H1 (cell line): ENCODE measurements around the gene ATP2A3. TPM values are rescaled to one million over a fixed set of nuclear protein-coding genes. Genes with fewer than 3 reads are reported as not detected.

ENCODE experiments used
- CTCF ChIA-PET: fragments of 300-600 bp; sonication (Branson Sonifier 250); formaldehyde crosslinking; loops from one replicate; lab custom pipeline; 2021; ENCODE audit not compliant: partially characterized antibody; lab: Charles Lee
- POLR2A ChIA-PET: fragments of 300-600 bp; sonication (Branson Sonifier 250); formaldehyde crosslinking; loops from one replicate; lab custom pipeline; 2021; ENCODE audit warnings: inconsistent platforms; ENCODE audit not compliant: partially characterized antibody; lab: Charles Lee
- DNase-seq, 2 experiments: peaks; one replicate each; pipeline versions ENCODE4 v3.0.0 to v3.0.0-alpha.2; 2010 to 2022; ENCODE audit warnings: low spot score in 2 of 2, low read depth in 1 of 2, mixed read lengths in 1 of 2
- FAIRE-seq: peaks from 2 replicates; lab custom pipeline; 2011; peaks lifted over from hg19 to GRCh38; lab: Jason Lieb, UNC
- H2AFZ ChIP-seq: 2 replicates; pipeline ENCODE4 v1.8.1; 2012; ENCODE audit warnings: low read length, inconsistent platforms
- H2AK5ac ChIP-seq: 2 replicates; pipeline ENCODE4 v1.6.1; 2013; ENCODE audit warnings: low read depth, low read length
- H2BK120ac ChIP-seq: replicated peaks from 2 replicates; pipeline ENCODE3; 2013; ENCODE audit warnings: low read depth, low read length, inconsistent platforms
- H2BK12ac ChIP-seq: 2 replicates; pipeline ENCODE4 v1.6.1; 2013; ENCODE audit warnings: low read depth, low read length
- H2BK15ac ChIP-seq: 2 replicates; pipeline ENCODE4 v1.6.1; 2013; ENCODE audit warnings: low read length
- H2BK20ac ChIP-seq: 2 replicates; pipeline ENCODE4 v1.6.1; 2013; ENCODE audit warnings: low read length
- H2BK5ac ChIP-seq: 2 replicates; pipeline ENCODE4 v1.6.1; 2013; ENCODE audit warnings: low read depth, low read length
- H3K14ac ChIP-seq: 2 replicates; pipeline ENCODE4 v1.6.1; 2013; ENCODE audit warnings: inconsistent platforms; ENCODE audit not compliant: insufficient read length
- H3K18ac ChIP-seq: 2 replicates; pipeline ENCODE4 v1.6.1; 2013; ENCODE audit warnings: low read length; ENCODE audit errors: extremely low read depth
- H3K23ac ChIP-seq: 2 replicates; pipeline ENCODE4 v1.6.1; 2013; ENCODE audit warnings: inconsistent platforms; ENCODE audit not compliant: insufficient read length
- H3K23me2 ChIP-seq: 2 replicates; pipeline ENCODE4 v1.6.1; 2013; ENCODE audit warnings: low read depth, low read length
- H3K27ac ChIP-seq: 2 replicates; pipeline ENCODE4 v1.6.1; 2011; ENCODE audit warnings: low read depth, low read length, inconsistent platforms
- H3K27me3 ChIP-seq, 4 experiments: replicated peaks in 1 of 4; 1 replicate in 1 of 4; 2 replicates in 3 of 4; pipeline versions ENCODE4 v1.6.1 to v1.8.1; 2011 to 2013; ENCODE audit warnings: low read length in 3 of 4, mild to moderate bottlenecking in 3 of 4, inconsistent platforms in 2 of 4, mixed read lengths in 2 of 4, moderate library complexity in 1 of 4; ENCODE audit not compliant: control insufficient read depth in 3 of 4, insufficient read depth in 3 of 4; ENCODE audit errors: extremely low read depth in 1 of 4
- H3K36me3 ChIP-seq, 4 experiments: 2 replicates each; pipeline versions ENCODE4 v1.6.1 to v1.8.1; 2011 to 2013; ENCODE audit warnings: mild to moderate bottlenecking in 4 of 4, low read length in 3 of 4, moderate library complexity in 2 of 4, control low read depth in 1 of 4, inconsistent platforms in 1 of 4; ENCODE audit not compliant: insufficient read depth in 4 of 4, control insufficient read depth in 2 of 4
- H3K4ac ChIP-seq: replicated peaks from 2 replicates; pipeline ENCODE3; 2013; ENCODE audit warnings: low read length, low read depth, mixed read lengths, inconsistent platforms; ENCODE audit not compliant: insufficient read length
- H3K4me1 ChIP-seq, 4 experiments: replicated peaks in 1 of 4; 1 replicate in 1 of 4; 2 replicates in 3 of 4; pipeline versions ENCODE4 v1.6.1 to v1.8.1; 2011 to 2013; ENCODE audit warnings: low read length in 3 of 4, inconsistent platforms in 2 of 4, mixed read lengths in 1 of 4; ENCODE audit not compliant: insufficient read depth in 4 of 4, control insufficient read depth in 3 of 4
- H3K4me2 ChIP-seq, 2 experiments: 2 replicates each; pipeline versions ENCODE4 v1.6.1 to v1.8.1; 2011 to 2013; ENCODE audit warnings: low read depth in 2 of 2, low read length in 2 of 2, control low read depth in 1 of 2, inconsistent platforms in 1 of 2, mild to moderate bottlenecking in 1 of 2; ENCODE audit not compliant: insufficient read depth in 1 of 2
- H3K4me3 ChIP-seq, 4 experiments: fragments of 200-600, 300-600 bp in 1 of 4; sonication (generic), shearing (Covaris generic), sonication (Bioruptor Twin) in 1 of 4; 2 replicates each; pipeline versions ENCODE4 v1.5.1 to v1.8.1; 2011 to 2016; ENCODE audit warnings: low read length in 4 of 4, low read depth in 3 of 4, control low read depth in 2 of 4, inconsistent platforms in 2 of 4, mild to moderate bottlenecking in 2 of 4, mixed read lengths in 1 of 4, moderate library complexity in 1 of 4; ENCODE audit not compliant: insufficient read depth in 2 of 4; ENCODE audit errors: extremely low read depth in 1 of 4
- H3K56ac ChIP-seq: replicated peaks from 2 replicates; pipeline ENCODE3; 2013; ENCODE audit warnings: low read depth, mild to moderate bottlenecking, mixed read lengths, low read length, inconsistent platforms; ENCODE audit not compliant: insufficient read length
- H3K79me1 ChIP-seq: 2 replicates; pipeline ENCODE4 v1.6.1; 2013; ENCODE audit warnings: low read depth, low read length, control low read depth
- H3K79me2 ChIP-seq, 2 experiments: 2 replicates each; pipeline versions ENCODE4 v1.6.1 to v1.8.1; 2012 to 2013; ENCODE audit warnings: low read length in 2 of 2, mild to moderate bottlenecking in 2 of 2, inconsistent platforms in 1 of 2; ENCODE audit not compliant: insufficient read depth in 2 of 2, control insufficient read depth in 1 of 2
- H3K9ac ChIP-seq, 4 experiments: replicated peaks in 1 of 4; 1 replicate in 1 of 4; 2 replicates in 3 of 4; pipeline versions ENCODE4 v1.6.1 to v1.8.1; 2011 to 2013; ENCODE audit warnings: low read depth in 3 of 4, low read length in 3 of 4, control low read depth in 2 of 4, mild to moderate bottlenecking in 2 of 4, moderate library complexity in 2 of 4, inconsistent platforms in 1 of 4; ENCODE audit errors: extremely low read depth in 1 of 4
- H3K9me3 ChIP-seq, 2 experiments: 2 replicates each; pipeline versions ENCODE4 v1.6.1 to v1.8.1; 2012 to 2013; ENCODE audit warnings: mild to moderate bottlenecking in 2 of 2, moderate library complexity in 2 of 2, control low read depth in 1 of 2, inconsistent platforms in 1 of 2, low read depth in 1 of 2, low read length in 1 of 2, mixed read lengths in 1 of 2; ENCODE audit not compliant: insufficient read depth in 2 of 2
- H4K20me1 ChIP-seq, 2 experiments: replicated peaks in 1 of 2; 2 replicates each; pipeline versions ENCODE3 to v1.8.1; 2011 to 2013; ENCODE audit warnings: inconsistent platforms in 2 of 2, low read length in 2 of 2, mild to moderate bottlenecking in 1 of 2; ENCODE audit not compliant: insufficient read depth in 2 of 2, control insufficient read depth in 1 of 2
- H4K5ac ChIP-seq: 2 replicates; pipeline ENCODE4 v1.6.1; 2013; ENCODE audit warnings: low read length, low read depth, mixed read lengths, inconsistent platforms; ENCODE audit not compliant: insufficient read length
- H4K8ac ChIP-seq: 2 replicates; pipeline ENCODE4 v1.8.0; 2013; ENCODE audit warnings: mild to moderate bottlenecking, moderate library complexity, low read length, inconsistent platforms; ENCODE audit not compliant: insufficient read depth; ENCODE audit errors: extremely low read depth
- H4K91ac ChIP-seq: replicated peaks from 2 replicates; pipeline ENCODE3; 2013; ENCODE audit warnings: low read length, mixed read lengths, inconsistent platforms; ENCODE audit not compliant: insufficient read length
- CHD2 ChIP-seq: IDR thresholded peaks from 2 replicates; pipeline ENCODE4 v1.6.1; 2012; ENCODE audit warnings: low read length, improper control_type of control experiment
- ZNF274 ChIP-seq: IDR thresholded peaks from 2 replicates; pipeline ENCODE4 v1.7.0; 2012; ENCODE audit warnings: low read length, borderline replicate concordance; ENCODE audit errors: extremely low read depth
- WGBS, 2 experiments: shearing (Covaris generic) in 1 of 2; methylation state at CpG; one replicate each; pipeline versions ENCODE4 v1.1.6 to v1.1.7; 2013 to 2015; ENCODE audit warnings: low lambda C conversion rate in 2 of 2, mixed read lengths in 2 of 2, inconsistent platforms in 1 of 2, low coverage in 1 of 2, missing lambda C conversion rate in 1 of 2; ENCODE audit not compliant: insufficient replicate concordance in 2 of 2, insufficient coverage in 1 of 2, insufficient read length in 1 of 2; ENCODE audit errors: extremely low coverage in 1 of 2, missing lambda C conversion rate in 1 of 2; 5-methylcytosine and 5-hydroxymethylcytosine counted together
- polyA plus RNA-seq, 7 experiments: library from polyadenylated mRNA; depleted of rRNA in 3 of 7; stranded (reverse) in 5 of 7; unstranded in 2 of 7; fragments of >200 nt in 5 of 7; fragments of 200-250 nt in 2 of 7; gene quantifications; 1 replicate in 5 of 7; 2 replicates in 1 of 7; 4 replicates in 1 of 7; pipeline versions ENCODE4 v1.2.1 to v1.2.3, GENCODE V29; 2011 to 2013; ENCODE audit warnings: missing spikeins in 2 of 7, mixed read lengths in 2 of 7
- total RNA-seq: library from RNA; stranded (reverse); fragmentation: NEBNext Ultra II Directional; extraction: Animal tissue kit (Norgen Biotek cat#: 25700); gene quantifications from 2 replicates; pipeline ENCODE4 v1.2.1, GENCODE V29; 2021

ATP2A3 gene
- total and polyA plus RNA-seq, 2 of the 8 experiments (the other 6 are each of a cell fraction or from before 2014, with no cell fraction given): 18.4 to 32.5 TPM

DNA sequence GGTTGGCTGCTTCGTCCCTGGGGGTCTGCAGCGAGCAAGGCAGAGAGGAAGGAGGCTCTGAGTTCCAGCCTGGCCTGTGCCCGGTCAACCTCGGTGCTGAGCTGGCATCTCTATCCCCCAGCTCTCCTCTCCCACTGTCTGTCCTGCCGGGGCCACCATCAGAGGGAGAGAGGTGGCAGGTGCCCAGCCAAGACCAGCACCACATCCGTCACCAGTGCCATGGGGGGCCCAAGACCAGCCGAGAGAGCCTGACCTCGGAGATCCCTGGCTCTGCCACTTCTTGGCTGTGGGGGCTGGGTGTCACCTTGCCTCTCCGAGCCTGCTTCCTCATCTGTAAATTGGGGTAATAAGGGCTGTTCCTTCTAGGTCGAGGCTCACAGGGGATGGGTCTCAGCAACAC is 47.4 kb downstream of the ATP2A3 start:
- Histone ChIP-seq H4K91ac (no peak overlapping the region), H3K79me2 (no peaks in the 10 kb centered on the region), H3K4me1 (peaks cover 0 to 4% (median 0%) of the 10 kb centered on the region in 4 experiments; a peak in 3 of 7 replicates), H3K23me2 (no peaks in the 10 kb centered on the region), H3K4me3 (no peak overlapping the region), H3K79me1 (no peaks in the 10 kb centered on the region), H2BK20ac (no peak overlapping the region)
- CTCF ChIA-PET: interaction anchor here (1.1 to 7.4 kb wide), 9 partner anchors 11 to 155 kb away, joined by 3 to 96 read pairs (median 4); partner anchors contain the start of gene NCBP3
- no peak for FAIRE-seq
- TF ChIP-seq CHD2: no peak
- no peak for TF ChIP-seq ZNF274
- TF ChIP-seq, all 59 proteins: peak for 0
- POLR2A ChIA-PET: interaction anchor here (0.9 to 1.4 kb wide), 5 partner anchors 9 to 89 kb away, joined by 3 to 6 read pairs (median 3); no protein-coding TSS in a partner anchor
- no peak for DNase-seq
- H3K4me2 ChIP-seq: no peak overlapping the region
- peak overlapping the region; percentile 51 for H3K4ac ChIP-seq
- no peak overlapping the region for H3K56ac ChIP-seq
- no peak overlapping the region for H3K18ac ChIP-seq
- H4K5ac ChIP-seq: no peak overlapping the region
- no peak overlapping the region for H3K9ac ChIP-seq
- 95% methylated on average over 10 of the region's 10 CpGs; no CpG with 5 or more reads in 1 of the 2 experiments for WGBS, 2 experiments
- H2AFZ ChIP-seq: no peak overlapping the region
- no peak overlapping the region for H3K27ac ChIP-seq
- no peak overlapping the region for H3K23ac ChIP-seq
- H3K36me3 ChIP-seq: no peaks in the 10 kb centered on the region
- no peaks in the 10 kb centered on the region for H3K9me3 ChIP-seq
- H4K20me1 ChIP-seq: no peaks in the 10 kb centered on the region
- H2BK5ac ChIP-seq: peak overlapping the region; percentile 49; the same call in 1 of the 2 replicates
- no peaks in the 10 kb centered on the region for H3K27me3 ChIP-seq
- peak overlapping the region; percentile 9; the same call in 1 of the 2 replicates for H2BK12ac ChIP-seq
- H2BK120ac ChIP-seq: no peak overlapping the region
- no peak overlapping the region for H2AK5ac ChIP-seq
- peak overlapping the region; percentile 82 for H4K8ac ChIP-seq
- H3K14ac ChIP-seq: no peak overlapping the region
- no peak overlapping the region for H2BK15ac ChIP-seq
